Type B pancreatic cell (in vitro differentiated cells): ENCODE measurements around the gene SERPINA12. TPM values are rescaled to one million over a fixed set of nuclear protein-coding genes. Genes with fewer than 3 reads are reported as not detected.
A peak's percentile ranks its signal among the peaks of the same experiment; 100 is the strongest.
"Not testable (repeated sequence)": the region's sequence is repeated elsewhere in the genome, so short reads cannot be mapped to it uniquely, and the experiment has no call there.

Experiments used
- DNase-seq: peaks from one replicate; pipeline ENCODE4 v3.0.0; 2021; ENCODE audit warnings: mixed read lengths; ENCODE audit not compliant: unreplicated experiment; ENCODE audit errors: extremely low spot score
- H3K27ac Mint-ChIP-seq: 2 replicates; pipeline ENCODE4 v1.8.0; 2021; ENCODE audit warnings: mild to moderate bottlenecking, mixed read lengths
- H3K27me3 Mint-ChIP-seq: 2 replicates; pipeline ENCODE4 v1.8.0; 2021; ENCODE audit warnings: mixed read lengths
- H3K36me3 Mint-ChIP-seq: 2 replicates; pipeline ENCODE4 v1.8.0; 2021; ENCODE audit warnings: mixed read lengths
- H3K4me1 Mint-ChIP-seq: one replicate; pipeline ENCODE4 v1.8.0; 2021; ENCODE audit warnings: mixed read lengths; ENCODE audit not compliant: unreplicated experiment
- H3K4me3 Mint-ChIP-seq: 2 replicates; pipeline ENCODE4 v1.8.0; 2021; ENCODE audit warnings: mild to moderate bottlenecking, mixed read lengths
- H3K9me3 Mint-ChIP-seq: 2 replicates; pipeline ENCODE4 v1.8.0; 2021; ENCODE audit warnings: mixed read lengths
- CTCF ChIP-seq: fragments of 200-600 bp; sonication (generic); conservative IDR thresholded peaks from 2 replicates; pipeline ENCODE4 v1.5.0; 2021; ENCODE audit warnings: antibody characterized with exemption, mild to moderate bottlenecking
- total RNA-seq: library from RNA; stranded (reverse); gene quantifications from 2 replicates; pipeline ENCODE4 v1.2.1, GENCODE V29; 2021; ENCODE audit warnings: low replicate concordance

The SERPINA12 gene
- total RNA-seq, 1 donor from 2014 or later: not detected

- Mint-ChIP-seq H3K4me3 (peak overlapping the region; percentile 68), H3K36me3 (no peaks in the 10 kb centered on the region), H3K27ac (peak overlapping the region; percentile 61), H3K9me3 (no peaks in the 10 kb centered on the region), H3K4me1 (peaks cover 8% of the 10 kb centered on the region), H3K27me3 (peaks cover 29% of the 10 kb centered on the region)
- peak; percentile 100 for TF ChIP-seq CTCF
- DNase-seq: peak; percentile 78
Measured at GRCh38 chr14:94485944-94486841, 23.1 kb downstream of the SERPINA12 start.

GRCh38 chr14:94484481-94484880 is 24.8 kb downstream of the SERPINA12 start:
- peaks cover 29% of the 10 kb centered on the region for H3K27me3 Mint-ChIP-seq
- peaks cover 11% of the 10 kb centered on the region for H3K4me1 Mint-ChIP-seq
- no peak for DNase-seq
- H3K36me3 Mint-ChIP-seq: no peaks in the 10 kb centered on the region
- no peak overlapping the region for H3K4me3 Mint-ChIP-seq
- no peaks in the 10 kb centered on the region for H3K9me3 Mint-ChIP-seq
- no peak for TF ChIP-seq CTCF
- H3K27ac Mint-ChIP-seq: no peak overlapping the region

GRCh38 chr14:94483729-94484275 is 25.5 kb downstream of the SERPINA12 start:
- H3K4me3 Mint-ChIP-seq: no peak overlapping the region
- peaks cover 3% of the 10 kb centered on the region for H3K9me3 Mint-ChIP-seq
- no peak for TF ChIP-seq CTCF
- H3K27ac Mint-ChIP-seq: no peak overlapping the region
- peaks cover 11% of the 10 kb centered on the region for H3K4me1 Mint-ChIP-seq
- peaks cover 3% of the 10 kb centered on the region for H3K36me3 Mint-ChIP-seq
- no peak for DNase-seq
- H3K27me3 Mint-ChIP-seq: peaks cover 29% of the 10 kb centered on the region

DNA sequence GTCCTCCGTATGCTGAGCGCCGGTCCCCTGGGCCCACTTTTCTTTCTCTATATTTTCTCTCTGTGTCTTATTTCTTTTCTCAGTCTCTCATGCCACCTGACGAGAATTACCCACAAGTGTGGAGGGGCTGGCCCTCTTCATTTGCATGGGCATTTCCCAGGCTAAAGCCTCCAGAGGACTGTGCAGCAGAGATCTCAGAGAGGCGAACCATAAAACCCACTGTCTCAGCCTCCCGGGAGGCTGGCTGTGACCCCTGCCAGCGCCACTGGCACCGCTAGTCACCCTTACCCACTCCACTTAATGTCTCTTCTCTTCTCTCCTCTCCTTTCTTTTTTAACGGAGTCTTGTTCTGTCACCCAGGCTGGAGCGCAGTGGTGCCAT is 26.2 kb downstream of the SERPINA12 start:
- TF ChIP-seq CTCF: no peak
- peaks cover 5% of the 10 kb centered on the region for H3K36me3 Mint-ChIP-seq
- peaks cover 24% of the 10 kb centered on the region for H3K27me3 Mint-ChIP-seq
- H3K4me1 Mint-ChIP-seq: peaks cover 11% of the 10 kb centered on the region
- DNase-seq: no peak
- no peak overlapping the region for H3K4me3 Mint-ChIP-seq
- H3K27ac Mint-ChIP-seq: no peak overlapping the region
- H3K9me3 Mint-ChIP-seq: peaks cover 7% of the 10 kb centered on the region

DNA sequence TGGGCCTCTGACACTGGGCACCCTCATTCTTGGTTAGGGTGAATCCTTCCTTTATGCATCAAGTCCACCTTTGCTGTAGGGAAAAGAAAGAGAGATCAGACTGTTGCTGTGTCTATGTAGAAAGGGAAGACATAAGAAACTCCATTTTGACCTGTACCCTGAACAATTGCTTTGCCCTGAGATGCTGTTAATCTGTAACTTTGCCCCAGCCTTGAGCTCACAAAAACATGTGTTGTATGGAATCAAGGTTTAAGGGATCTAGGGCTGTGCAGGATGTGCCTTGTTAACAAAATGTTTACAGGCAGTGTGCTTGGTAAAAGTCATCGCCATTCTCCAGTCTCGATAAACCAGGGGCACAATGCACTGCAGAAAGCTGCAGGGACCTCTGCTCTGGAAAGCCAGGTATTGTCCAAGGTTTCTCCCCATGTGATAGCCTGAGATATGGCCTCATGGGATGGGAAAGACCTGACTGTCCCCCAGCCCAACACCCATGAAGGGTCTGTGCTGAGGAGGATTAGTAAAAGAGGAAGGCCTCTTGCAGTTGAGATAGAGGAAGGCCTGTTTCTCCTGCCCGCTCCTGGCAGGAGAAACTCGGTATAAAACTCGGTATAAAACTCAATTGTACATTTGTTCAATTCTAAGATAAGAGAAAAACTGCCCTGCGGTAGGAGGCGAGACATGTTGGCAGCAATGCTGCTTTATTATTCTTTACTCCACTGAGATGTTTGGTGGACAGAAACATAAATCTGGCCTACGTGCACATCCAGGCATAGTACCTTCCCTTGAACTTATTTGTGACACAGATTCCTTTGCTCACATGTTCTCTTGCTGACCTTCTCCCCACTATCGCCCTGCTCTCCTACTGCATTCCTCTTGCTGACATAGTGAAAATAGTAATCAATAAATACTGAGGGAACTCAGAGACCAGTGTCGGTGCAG is 26.9 kb downstream of the SERPINA12 start:
- H3K4me3 Mint-ChIP-seq, H3K9me3 Mint-ChIP-seq, H3K27ac Mint-ChIP-seq, H3K36me3 Mint-ChIP-seq, DNase-seq: not testable (repeated sequence)
- Mint-ChIP-seq H3K4me1 (peaks cover 11% of the 10 kb centered on the region), H3K27me3 (peaks cover 19% of the 10 kb centered on the region)
